ENCODE data around the gene PRSS22.

PRSS22 gene, protein sequence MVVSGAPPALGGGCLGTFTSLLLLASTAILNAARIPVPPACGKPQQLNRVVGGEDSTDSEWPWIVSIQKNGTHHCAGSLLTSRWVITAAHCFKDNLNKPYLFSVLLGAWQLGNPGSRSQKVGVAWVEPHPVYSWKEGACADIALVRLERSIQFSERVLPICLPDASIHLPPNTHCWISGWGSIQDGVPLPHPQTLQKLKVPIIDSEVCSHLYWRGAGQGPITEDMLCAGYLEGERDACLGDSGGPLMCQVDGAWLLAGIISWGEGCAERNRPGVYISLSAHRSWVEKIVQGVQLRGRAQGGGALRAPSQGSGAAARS

DNA sequence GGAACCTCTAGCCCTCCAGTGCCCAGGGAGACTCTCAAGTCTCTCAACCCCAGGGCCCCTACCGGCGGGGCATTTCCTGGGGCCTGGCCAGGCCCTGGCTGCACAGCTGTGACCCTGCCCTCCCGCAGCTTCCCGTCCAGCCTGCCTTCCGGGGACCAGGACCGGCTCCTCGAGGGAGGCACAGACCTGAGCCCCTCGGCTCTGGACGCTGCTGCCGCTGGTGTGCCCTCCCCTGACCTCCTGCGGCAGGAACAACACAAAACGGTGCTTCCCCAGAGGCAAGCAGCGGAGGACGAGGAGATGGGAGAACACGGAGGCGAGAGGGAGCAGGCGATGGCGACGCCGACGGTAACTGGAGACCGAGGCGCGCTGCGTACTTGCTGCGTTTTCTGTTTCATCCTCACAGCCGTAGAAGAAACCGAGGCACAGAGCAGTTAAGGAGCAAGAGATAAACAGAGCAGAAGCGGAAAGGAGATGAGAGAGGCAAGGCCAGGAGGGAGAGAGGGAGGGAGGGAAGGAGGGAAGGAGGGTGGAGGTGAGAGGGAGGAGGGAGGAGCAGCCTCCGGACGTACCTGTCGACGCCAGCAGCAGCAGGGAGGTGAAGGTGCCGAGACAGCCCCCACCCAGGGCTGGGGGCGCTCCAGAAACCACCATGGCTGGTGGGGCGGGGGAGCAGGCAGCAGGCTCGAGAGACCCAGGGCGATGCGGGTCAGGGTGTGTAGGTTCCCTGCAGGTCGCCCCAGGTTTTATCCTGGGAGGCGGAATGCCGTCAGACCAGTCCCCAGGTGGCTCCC lies at the start of gene PRSS22:
PRSS22 (minus strand) TSS at position 720 of the 794 bp plus-strand sequence; CDS start at position 654, 66 bp downstream.
- DNase-seq, result no peak

- peak in 28 of 56 donors; percentile 2 to 66 (median 18) for DNase-seq
These were observed 49.2 kb upstream of the PRSS22 start for GRCh38 chr16:2907084-2907753.

- no peak for DNase-seq
These were observed 48.0 kb upstream of the PRSS22 start for GRCh38 chr16:2905988-2906387.

DNA sequence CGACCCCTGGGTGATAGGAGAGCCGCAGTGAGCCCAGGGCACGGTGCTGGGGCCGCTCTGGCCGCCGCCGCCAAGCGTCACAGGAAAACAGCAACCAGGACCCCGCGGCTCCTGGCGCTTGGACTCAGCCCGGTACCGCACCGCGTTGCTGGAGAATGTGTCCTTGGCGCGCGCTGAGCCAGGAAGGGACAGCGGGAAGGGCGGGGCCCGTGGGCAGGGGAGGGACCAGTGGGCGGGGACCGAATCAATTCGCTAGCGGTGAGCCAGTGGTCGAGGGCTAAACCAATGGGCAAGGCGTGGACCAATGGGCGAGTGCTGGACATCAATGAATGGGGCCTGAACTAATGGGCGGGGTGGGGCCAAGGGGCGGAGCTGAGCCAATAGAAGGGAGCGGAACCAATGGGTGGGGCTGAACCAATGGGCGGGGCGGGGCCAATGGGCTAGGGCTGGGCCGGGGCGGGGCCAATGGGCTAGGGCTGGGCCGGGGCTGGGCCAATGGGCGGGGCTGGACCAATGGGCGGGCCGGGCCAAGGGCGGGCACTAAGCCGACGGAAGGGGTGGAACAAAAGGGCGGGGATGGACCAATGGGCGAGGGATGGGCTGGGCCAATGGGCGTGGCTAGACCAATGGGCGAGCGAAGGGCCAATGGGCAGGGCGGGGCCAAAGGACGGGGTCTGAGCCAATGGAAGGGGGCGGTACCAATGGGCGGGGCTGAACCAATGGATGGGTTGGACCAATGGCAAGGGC lies 47.4 kb upstream of the PRSS22 start:
- DNase-seq, result peak; percentile 96 to 100 (median 100)

DNA sequence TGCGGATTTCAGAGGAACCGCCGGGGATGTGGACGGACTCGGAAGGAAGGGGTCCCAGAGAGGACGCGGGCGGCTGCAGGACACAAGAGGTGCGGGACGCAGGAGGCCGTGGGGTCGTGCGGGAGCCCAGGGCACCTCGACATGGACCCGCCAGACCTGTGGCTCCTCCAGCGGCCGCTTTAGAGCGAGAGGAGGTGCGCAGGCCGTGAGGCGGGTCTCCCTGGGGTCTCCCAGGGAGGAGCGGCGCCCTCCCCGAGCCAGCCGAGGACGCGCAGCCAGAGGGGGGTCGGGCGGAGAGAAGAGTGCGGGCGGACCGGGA lies 46.9 kb upstream of the PRSS22 start:
- DNase-seq, result peak in 12 of 56 donors; percentile 2 to 74 (median 57)

- peak in 55 of 56 donors; percentile 26 to 89 (median 77) for DNase-seq
These were observed 46.3 kb upstream of the PRSS22 start for GRCh38 chr16:2904100-2904921.

DNA sequence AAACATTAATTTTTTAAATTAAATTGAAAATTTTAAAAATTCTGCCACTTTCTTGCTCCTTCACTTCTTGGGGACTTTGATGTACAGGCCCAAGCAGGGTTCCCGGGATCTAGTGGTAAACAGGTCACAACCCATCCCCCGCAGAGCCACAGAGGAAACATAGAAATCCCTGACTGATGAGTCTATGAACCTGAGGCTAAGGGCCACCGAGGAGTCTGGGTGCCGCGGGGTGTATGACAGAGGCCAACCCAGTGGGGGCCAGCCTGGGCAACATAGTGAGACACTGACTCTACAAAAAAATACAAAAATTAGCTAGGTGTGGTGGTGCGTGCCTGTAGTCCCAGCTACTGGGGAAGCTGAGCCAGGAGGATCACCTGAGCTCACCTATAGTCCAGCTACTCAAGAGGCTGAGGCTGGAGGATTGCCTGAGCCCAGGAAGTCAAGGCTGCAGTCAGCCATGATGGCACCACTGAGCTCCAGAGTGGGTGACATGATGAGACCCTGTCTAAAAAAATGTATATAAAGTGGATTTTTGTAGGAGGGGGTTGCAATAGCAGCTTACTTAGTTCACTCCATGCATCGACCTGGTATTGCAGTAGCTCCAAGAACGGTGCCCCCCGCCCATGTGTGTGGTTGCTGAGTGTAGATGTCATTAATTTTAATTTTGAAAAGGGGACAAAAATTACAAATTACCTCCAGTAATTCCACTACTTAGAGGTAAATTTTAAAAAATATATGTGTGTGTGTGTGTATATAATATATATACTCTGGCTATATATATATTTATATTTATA lies 44.6 kb upstream of the PRSS22 start:
- no peak for DNase-seq

DNA sequence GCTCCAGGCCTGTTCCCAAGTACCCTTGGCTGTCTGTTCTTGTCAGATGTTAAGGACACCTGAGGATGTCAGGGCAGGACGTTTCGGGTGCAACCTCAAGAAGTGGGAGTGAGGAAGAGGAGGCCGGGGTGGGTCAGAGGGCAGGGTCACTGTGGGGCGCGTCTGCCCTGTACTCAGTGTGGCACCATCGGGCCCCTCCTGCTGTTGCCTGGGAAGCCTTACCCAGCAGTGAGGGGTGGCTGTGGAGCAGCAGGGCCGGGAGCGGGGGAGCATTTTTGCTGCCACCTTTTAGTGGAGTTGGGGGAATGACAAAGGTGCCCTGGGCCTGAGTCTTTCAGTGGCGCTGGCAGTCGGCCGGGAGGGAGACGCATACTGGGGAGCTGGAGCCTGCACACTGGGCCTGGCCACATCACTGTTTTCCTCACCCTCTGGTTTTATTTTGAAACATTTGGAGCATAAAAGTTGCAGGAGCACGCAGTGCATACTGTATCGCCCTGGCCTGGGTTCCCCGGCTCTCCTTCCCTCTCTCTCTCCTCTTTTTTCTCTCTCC lies 42.6 kb upstream of the PRSS22 start:
- DNase-seq, result no peak

GRCh38 chr16:2899564-2900072 lies 41.6 kb upstream of the PRSS22 start:
- no peak for DNase-seq

GRCh38 chr16:2898831-2899563 lies 41.0 kb upstream of the PRSS22 start:
- no peak for DNase-seq

GRCh38 chr16:2897110-2897509 lies 39.1 kb upstream of the PRSS22 start:
- no peak for DNase-seq

DNA sequence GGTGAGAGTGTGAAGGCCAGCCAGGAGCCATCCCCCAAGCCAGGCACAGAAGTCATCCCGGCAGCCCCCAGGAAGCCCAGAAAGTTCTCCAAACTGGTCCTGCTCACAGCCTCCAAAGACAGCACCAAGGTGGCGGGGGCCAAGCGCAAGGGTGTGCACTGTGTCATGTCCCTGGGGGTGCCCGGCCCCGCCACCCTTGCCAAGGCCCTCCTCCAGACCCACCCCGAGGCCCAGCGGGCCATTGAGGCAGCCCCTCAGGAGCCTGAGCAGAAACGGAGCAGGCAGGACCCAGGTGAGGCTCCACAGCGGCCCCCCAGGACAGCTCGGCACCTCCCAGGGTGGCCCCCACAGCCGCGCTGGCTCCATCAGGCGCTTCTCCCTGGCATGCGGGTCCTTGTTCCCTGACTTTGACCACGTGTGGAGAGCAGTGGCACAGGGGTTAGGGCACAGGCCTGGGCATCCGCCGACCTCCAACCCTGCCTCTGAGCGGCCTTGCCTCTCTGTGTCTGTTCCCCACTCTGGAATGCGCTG lies 38.6 kb upstream of the PRSS22 start:
- no peak for DNase-seq

- no peak for DNase-seq
These were observed 37.8 kb upstream of the PRSS22 start for GRCh38 chr16:2895813-2896212.

DNA sequence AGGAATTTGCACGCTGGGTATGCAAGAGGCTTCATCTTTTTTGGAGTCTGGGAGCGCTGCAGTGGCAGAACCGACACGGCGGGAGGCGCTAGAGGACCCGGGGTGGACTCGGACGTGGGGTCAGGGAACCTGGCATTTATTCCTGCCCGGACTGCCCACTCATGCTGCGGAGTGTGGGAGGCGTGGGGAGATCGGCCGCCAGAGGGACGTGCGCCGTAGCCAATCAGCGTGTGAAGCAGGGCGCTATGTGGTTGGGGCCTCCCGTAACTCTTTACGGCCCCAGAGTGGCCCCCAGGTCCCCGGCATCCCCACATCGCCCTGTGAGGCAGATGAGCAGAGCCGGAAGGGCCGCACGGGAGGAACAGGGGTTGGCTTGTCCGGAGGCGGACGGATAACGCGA lies 36.3 kb upstream of the PRSS22 start:
- DNase-seq, result no peak

GRCh38 chr16:2884041-2884451 lies 26.1 kb upstream of the PRSS22 start:
- no peak for DNase-seq

GRCh38 chr16:2883458-2883908 lies 25.5 kb upstream of the PRSS22 start:
- peak in 22 of 56 donors; percentile 9 to 52 (median 36) for DNase-seq

DNA sequence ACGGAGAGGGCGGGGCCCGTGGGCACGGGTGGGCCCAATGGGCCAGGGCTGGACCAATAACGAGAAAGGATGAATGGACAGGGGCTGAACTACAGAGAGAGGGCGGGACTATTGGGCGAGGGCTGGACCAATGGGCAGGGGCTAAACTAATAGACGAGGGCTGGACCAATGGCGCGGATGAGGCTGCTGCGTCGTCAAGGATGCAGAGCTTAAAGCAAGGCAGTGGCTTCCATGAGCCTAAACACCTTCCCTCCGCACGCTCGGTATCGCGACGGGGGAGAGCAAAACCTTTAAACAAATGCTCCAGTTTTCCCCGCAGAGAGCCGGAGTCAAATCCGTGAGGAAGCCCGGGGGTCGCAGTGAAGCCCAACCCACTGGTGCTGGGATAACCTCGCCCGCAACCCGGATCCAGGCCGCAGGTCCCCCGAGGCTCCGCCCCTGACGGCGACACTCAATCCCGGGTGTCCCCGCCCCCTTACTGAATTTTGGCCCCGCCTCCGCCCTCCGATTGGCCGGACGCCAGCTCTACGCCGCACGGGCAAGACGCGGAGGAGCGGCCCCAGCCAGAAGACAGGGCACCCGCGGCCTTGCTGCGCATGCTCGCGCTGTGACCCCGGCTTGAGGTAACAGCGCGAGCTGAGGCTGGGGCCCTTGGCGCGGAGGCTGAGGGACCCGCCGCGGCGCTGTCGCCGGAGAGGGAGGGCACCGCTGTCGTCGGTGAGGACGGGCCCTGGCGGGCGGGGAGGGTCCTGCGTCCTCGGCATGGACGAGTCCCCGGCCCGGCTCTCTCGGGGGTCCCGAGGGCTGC lies 24.9 kb upstream of the PRSS22 start, which contains the start of gene FLYWCH2:
FLYWCH2 (plus strand) TSS at position 566 of the 808 bp plus-strand sequence. CDS start 13,235 bp downstream, outside the sequence.
- peak; percentile 82 to 99 (median 98) for DNase-seq

All from nucleus accumbens (tissue), 56 donors.